ENCODE measurements around the gene TRAIP.
"Not testable (repeated sequence)": the region's sequence is repeated elsewhere in the genome, so short reads cannot be mapped to it uniquely, and the experiment has no call there.

GRCh38 chr3:49823131-49823530, 33.2 kb downstream of the TRAIP start:
- TF ChIP-seq, protein P1, sequence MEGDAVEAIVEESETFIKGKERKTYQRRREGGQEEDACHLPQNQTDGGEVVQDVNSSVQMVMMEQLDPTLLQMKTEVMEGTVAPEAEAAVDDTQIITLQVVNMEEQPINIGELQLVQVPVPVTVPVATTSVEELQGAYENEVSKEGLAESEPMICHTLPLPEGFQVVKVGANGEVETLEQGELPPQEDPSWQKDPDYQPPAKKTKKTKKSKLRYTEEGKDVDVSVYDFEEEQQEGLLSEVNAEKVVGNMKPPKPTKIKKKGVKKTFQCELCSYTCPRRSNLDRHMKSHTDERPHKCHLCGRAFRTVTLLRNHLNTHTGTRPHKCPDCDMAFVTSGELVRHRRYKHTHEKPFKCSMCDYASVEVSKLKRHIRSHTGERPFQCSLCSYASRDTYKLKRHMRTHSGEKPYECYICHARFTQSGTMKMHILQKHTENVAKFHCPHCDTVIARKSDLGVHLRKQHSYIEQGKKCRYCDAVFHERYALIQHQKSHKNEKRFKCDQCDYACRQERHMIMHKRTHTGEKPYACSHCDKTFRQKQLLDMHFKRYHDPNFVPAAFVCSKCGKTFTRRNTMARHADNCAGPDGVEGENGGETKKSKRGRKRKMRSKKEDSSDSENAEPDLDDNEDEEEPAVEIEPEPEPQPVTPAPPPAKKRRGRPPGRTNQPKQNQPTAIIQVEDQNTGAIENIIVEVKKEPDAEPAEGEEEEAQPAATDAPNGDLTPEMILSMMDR (IDR thresholded peaks at IDR 0.05; ENCODE audit: insufficient read depth, low read depth, low read length), result not testable (repeated sequence)
- TF ChIP-seq EZH2 (IDR thresholded peaks at IDR 0.05; ENCODE audit: insufficient read depth, low read length), result not testable (repeated sequence)

Data from astrocyte (in vitro differentiated cells and primary cell).